HEK293 (cell line): Measurements from ENCODE around the gene SH3RF3.

Experiments
- CTCF ChIA-PET: fragments of 350-600 bp; formaldehyde crosslinking; extraction: SDS; loops from one replicate; lab custom pipeline; 2021; ENCODE audit warnings: antibody characterized with exemption; lab: Yijun Ruan, JAX
- POLR2A ChIA-PET: fragments of 300-600 bp; formaldehyde crosslinking; extraction: SDS; loops from one replicate; lab custom pipeline; 2020; ENCODE audit warnings: antibody characterized with exemption, inconsistent platforms; lab: Yijun Ruan, JAX
- H3K27ac ChIP-seq: fragments of 200-500 bp; sonication (Bioruptor generic); 2 replicates; pipeline ENCODE4 v1.5.1; 2014; ENCODE audit warnings: low read depth, low read length, control low read depth, inconsistent platforms; ENCODE audit errors: extremely low read depth
- H3K36me3 ChIP-seq, 2 experiments: fragments of 200-500 bp in 1 of 2; sonication (Bioruptor generic) in 1 of 2; 1 replicate in 1 of 2; 2 replicates in 1 of 2; pipeline ENCODE4 v1.5.1; 2014 to 2017; ENCODE audit warnings: inconsistent platforms in 2 of 2, low read length in 2 of 2; ENCODE audit not compliant: control insufficient read depth in 2 of 2, insufficient read depth in 1 of 2
- H3K4me1 ChIP-seq: fragments of 200-500 bp; sonication (Bioruptor generic); 2 replicates; pipeline ENCODE4 v1.5.1; 2014; ENCODE audit warnings: mild to moderate bottlenecking, low read length, inconsistent platforms; ENCODE audit not compliant: control insufficient read depth, insufficient read depth
- H3K4me3 ChIP-seq: 2 replicates; pipeline ENCODE4 v1.5.1; 2011; ENCODE audit warnings: low read depth, mild to moderate bottlenecking, control low read depth, low read length, moderate library complexity
- H3K9me3 ChIP-seq: fragments of 200-500 bp; sonication (Bioruptor generic); 2 replicates; pipeline ENCODE4 v1.5.1; 2014; ENCODE audit warnings: low read depth, low read length, inconsistent platforms; ENCODE audit not compliant: control insufficient read depth, insufficient read depth
- HOXA7 ChIP-seq: sonication (generic); formaldehyde crosslinking; IDR thresholded peaks from 2 replicates; pipeline ENCODE4 v1.8.1; 2022; ENCODE audit warnings: missing genetic modification reagents, borderline replicate concordance
- RBAK ChIP-seq: fragments of 450-650 bp; formaldehyde crosslinking; IDR thresholded peaks from 2 replicates; pipeline ENCODE4 v1.5.1; 2016; ENCODE audit warnings: missing biosample characterization, missing genetic modification characterization
- SALL2 ChIP-seq: fragments of 450-650 bp; formaldehyde crosslinking; IDR thresholded peaks from 2 replicates; pipeline ENCODE4 v1.5.0; 2017; ENCODE audit warnings: missing biosample characterization, mild to moderate bottlenecking, missing genetic modification characterization, borderline replicate concordance
- SP3 ChIP-seq: fragments of 450-650 bp; formaldehyde crosslinking; IDR thresholded peaks from 2 replicates; pipeline ENCODE4 v1.5.1; 2016; ENCODE audit warnings: missing biosample characterization, missing genetic modification characterization
- SP7 ChIP-seq: fragments of 450-650 bp; formaldehyde crosslinking; IDR thresholded peaks from 2 replicates; pipeline ENCODE4 v1.5.1; 2016; ENCODE audit warnings: missing biosample characterization, missing genetic modification characterization
- YY1 ChIP-seq: fragments of 450-650 bp; formaldehyde crosslinking; IDR thresholded peaks from 2 replicates; pipeline ENCODE4 v1.5.1; 2018; ENCODE audit warnings: missing biosample characterization, missing genetic modification characterization
- ZBTB10 ChIP-seq: fragments of 450-650 bp; formaldehyde crosslinking; IDR thresholded peaks from 2 replicates; pipeline ENCODE4 v1.5.1; 2016; ENCODE audit warnings: missing biosample characterization, missing genetic modification characterization
- ZBTB21 ChIP-seq: fragments of 450-650 bp; formaldehyde crosslinking; IDR thresholded peaks from 2 replicates; pipeline ENCODE4 v1.5.1; 2017; ENCODE audit warnings: missing biosample characterization, missing genetic modification characterization
- ZBTB8A ChIP-seq: fragments of 450-650 bp; formaldehyde crosslinking; IDR thresholded peaks from 2 replicates; pipeline ENCODE4 v1.5.1; 2016; ENCODE audit warnings: missing biosample characterization, missing genetic modification characterization
- ZFP41 ChIP-seq: fragments of 450-650 bp; formaldehyde crosslinking; IDR thresholded peaks from 2 replicates; pipeline ENCODE4 v1.5.1; 2016; ENCODE audit warnings: missing biosample characterization, missing genetic modification characterization, borderline replicate concordance
- ZNF114 ChIP-seq: fragments of 450-650 bp; formaldehyde crosslinking; IDR thresholded peaks from 2 replicates; pipeline ENCODE4 v1.5.0; 2017; ENCODE audit warnings: missing biosample characterization, missing genetic modification characterization
- ZNF132 ChIP-seq: fragments of 450-650 bp; formaldehyde crosslinking; IDR thresholded peaks from 2 replicates; pipeline ENCODE4 v1.5.1; 2017; ENCODE audit warnings: missing biosample characterization, missing genetic modification characterization, borderline replicate concordance
- ZNF184 ChIP-seq: fragments of 450-650 bp; IDR thresholded peaks from 2 replicates; pipeline ENCODE4 v1.5.1; 2018; ENCODE audit warnings: missing biosample characterization, mild to moderate bottlenecking, missing genetic modification characterization
- ZNF23 ChIP-seq: fragments of 450-650 bp; formaldehyde crosslinking; IDR thresholded peaks from 2 replicates; pipeline ENCODE4 v1.5.1; 2016; ENCODE audit warnings: missing biosample characterization, missing genetic modification characterization, borderline replicate concordance
- ZNF248 ChIP-seq: fragments of 450-650 bp; formaldehyde crosslinking; IDR thresholded peaks from 2 replicates; pipeline ENCODE4 v1.5.1; 2017; ENCODE audit warnings: missing biosample characterization, missing genetic modification characterization
- ZNF26 ChIP-seq: fragments of 450-650 bp; formaldehyde crosslinking; IDR thresholded peaks from 2 replicates; pipeline ENCODE4 v1.5.1; 2016; ENCODE audit warnings: missing biosample characterization, missing genetic modification characterization
- ZNF292 ChIP-seq: fragments of 450-650 bp; formaldehyde crosslinking; IDR thresholded peaks from 2 replicates; pipeline ENCODE4 v1.5.1; 2016; ENCODE audit warnings: low read depth, missing biosample characterization, missing genetic modification characterization, borderline replicate concordance
- ZNF324 ChIP-seq: fragments of 450-650 bp; formaldehyde crosslinking; IDR thresholded peaks from 2 replicates; pipeline ENCODE4 v1.5.1; 2016; ENCODE audit warnings: missing biosample characterization, missing genetic modification characterization
- ZNF366 ChIP-seq: fragments of 450-650 bp; formaldehyde crosslinking; conservative IDR thresholded peaks from 2 replicates; pipeline ENCODE4 v1.5.1; 2016; ENCODE audit warnings: missing biosample characterization, missing genetic modification characterization
- ZNF423 ChIP-seq: fragments of 450-650 bp; formaldehyde crosslinking; IDR thresholded peaks from 2 replicates; pipeline ENCODE4 v1.5.1; 2016; ENCODE audit warnings: missing biosample characterization, missing genetic modification characterization
- ZNF473 ChIP-seq: fragments of 450-650 bp; formaldehyde crosslinking; IDR thresholded peaks from 2 replicates; pipeline ENCODE4 v1.5.1; 2017; ENCODE audit warnings: missing biosample characterization, missing genetic modification characterization
- ZNF529 ChIP-seq: fragments of 450-650 bp; formaldehyde crosslinking; IDR thresholded peaks from 2 replicates; pipeline ENCODE4 v1.5.1; 2017; ENCODE audit warnings: missing genetic modification characterization, missing biosample characterization; ENCODE audit not compliant: insufficient replicate concordance
- ZNF585B ChIP-seq: fragments of 450-650 bp; formaldehyde crosslinking; IDR thresholded peaks from 2 replicates; pipeline ENCODE4 v1.5.1; 2016; ENCODE audit warnings: missing biosample characterization, missing genetic modification characterization
- ZNF623 ChIP-seq: fragments of 450-650 bp; formaldehyde crosslinking; IDR thresholded peaks from 2 replicates; pipeline ENCODE4 v1.5.1; 2016; ENCODE audit warnings: missing biosample characterization, missing genetic modification characterization
- ZNF639 ChIP-seq: fragments of 450-650 bp; formaldehyde crosslinking; IDR thresholded peaks from 2 replicates; pipeline ENCODE4 v1.5.1; 2016; ENCODE audit warnings: missing biosample characterization, missing genetic modification characterization
- ZNF658 ChIP-seq: fragments of 450-650 bp; formaldehyde crosslinking; IDR thresholded peaks from 2 replicates; pipeline ENCODE4; 2016; ENCODE audit warnings: missing biosample characterization, missing genetic modification characterization
- ZNF660 ChIP-seq: fragments of 450-650 bp; IDR thresholded peaks from 2 replicates; pipeline ENCODE4 v1.5.1; 2018; ENCODE audit warnings: missing biosample characterization, mild to moderate bottlenecking, missing genetic modification characterization
- ZNF677 ChIP-seq: fragments of 450-650 bp; IDR thresholded peaks from 2 replicates; pipeline ENCODE4 v1.5.0; 2018; ENCODE audit warnings: missing biosample characterization, mild to moderate bottlenecking, missing genetic modification characterization, moderate library complexity
- ZNF707 ChIP-seq: fragments of 450-650 bp; formaldehyde crosslinking; IDR thresholded peaks from 2 replicates; pipeline ENCODE4 v1.5.1; 2016; ENCODE audit warnings: missing biosample characterization, missing genetic modification characterization
- ZNF777 ChIP-seq: fragments of 450-650 bp; formaldehyde crosslinking; IDR thresholded peaks from 2 replicates; pipeline ENCODE4 v1.5.1; 2017; ENCODE audit warnings: missing biosample characterization, missing genetic modification characterization, borderline replicate concordance

SH3RF3 gene

GRCh38 chr2:109487871-109488655 lies 359.1 kb downstream of the SH3RF3 start:
- no peak overlapping the region for H3K4me3 ChIP-seq
- H3K36me3 ChIP-seq = peaks cover 1 to 6% of the 10 kb centered on the region in 2 experiments; a peak in 2 of 3 replicates
- POLR2A ChIA-PET = no interaction called here
- no peak for TF ChIP-seq ZNF324 (tag by site-specific recombination)
- no peak for TF ChIP-seq ZBTB8A (tag by site-specific recombination)
- TF ChIP-seq ZNF777 (tag by site-specific recombination) = no peak
- no peak for TF ChIP-seq ZNF660 (tag by site-specific recombination)
- TF ChIP-seq ZNF114 (tag by site-specific recombination) = no peak
- TF ChIP-seq ZNF132 = no peak
- no peak for TF ChIP-seq ZNF423 (tag by site-specific recombination)
- TF ChIP-seq RBAK (tag by site-specific recombination) = no peak
- TF ChIP-seq ZFP41 (tag by site-specific recombination) = no peak
- TF ChIP-seq HOXA7 (CRISPR knock-in tag) = no peak
- TF ChIP-seq, all 188 proteins: peak for 0
- Histone ChIP-seq H3K27ac (no peak overlapping the region), H3K4me1 (no peaks in the 10 kb centered on the region; the same call in 1 of the 2 replicates), H3K9me3 (no peaks in the 10 kb centered on the region)
- CTCF ChIA-PET = interaction anchor here (0.7 kb wide), 1 partner anchor 50 kb away, joined by 3 read pairs; no protein-coding TSS in a partner anchor

- H3K4me1 ChIP-seq = no peaks in the 10 kb centered on the region
- ChIA-PET CTCF (interaction anchor here (0.6 to 1.3 kb wide), 2 partner anchors 21 to 1397 kb away, joined by 3 to 4 read pairs; no protein-coding TSS in a partner anchor), POLR2A (no interaction called here)
- no peaks in the 10 kb centered on the region for H3K9me3 ChIP-seq
- no peak overlapping the region for H3K4me3 ChIP-seq
- TF ChIP-seq ZNF677 (tag by site-specific recombination) (no peak), ZNF23 (tag by site-specific recombination) (no peak), YY1 (no peak), ZNF248 (tag by site-specific recombination) (no peak), ZNF707 (no peak), ZBTB10 (no peak), ZNF366 (no peak), SP7 (no peak), ZNF658 (tag by site-specific recombination) (no peak), ZNF292 (no peak), ZNF26 (tag by site-specific recombination) (no peak), SALL2 (tag by site-specific recombination) (no peak), ZNF639 (tag by site-specific recombination) (no peak), ZNF585B (tag by site-specific recombination) (no peak), ZBTB21 (tag by site-specific recombination) (no peak), ZNF184 (tag by site-specific recombination) (no peak), SP3 (tag by site-specific recombination) (no peak), ZNF473 (tag by site-specific recombination) (no peak), ZNF529 (no peak), ZNF623 (tag by site-specific recombination) (no peak)
- peaks cover 7 to 12% of the 10 kb centered on the region in 2 experiments; a peak in 2 of 3 replicates for H3K36me3 ChIP-seq
- no peak overlapping the region for H3K27ac ChIP-seq
Observed at GRCh38 chr2:109489296-109489695, 360.3 kb downstream of the SH3RF3 start.
